Right forelimb (tissue), 1 donor: ENCODE data around the gene REXO5.

Experiments
- DNase-seq: peaks from one replicate; pipeline ENCODE4 v3.0.0-alpha.2; 2018

Gene REXO5

DNA sequence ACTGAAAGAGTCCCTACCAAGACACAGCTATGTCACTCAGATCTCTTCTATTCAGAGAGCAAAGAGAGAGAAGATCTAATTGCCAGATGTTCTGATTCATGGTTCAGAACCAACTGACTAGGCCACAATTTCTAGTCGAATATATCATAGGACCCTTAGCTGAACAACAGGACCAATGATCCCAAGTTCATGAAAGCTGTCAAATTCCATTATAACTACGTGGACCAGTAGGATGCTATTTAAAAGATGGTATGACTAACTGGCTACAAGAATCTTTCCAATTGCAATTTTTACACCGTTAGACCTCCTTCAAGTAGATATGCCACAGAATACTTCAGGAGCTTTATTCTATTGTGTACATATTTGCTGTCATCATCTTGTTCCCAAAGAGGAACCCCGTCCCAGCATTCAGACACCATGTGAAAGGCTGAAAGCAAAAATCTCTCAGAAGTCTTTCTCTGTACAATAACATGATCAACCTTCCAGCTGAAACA lies 67.8 kb downstream of the REXO5 start:
- DNase-seq = no peak

DNA sequence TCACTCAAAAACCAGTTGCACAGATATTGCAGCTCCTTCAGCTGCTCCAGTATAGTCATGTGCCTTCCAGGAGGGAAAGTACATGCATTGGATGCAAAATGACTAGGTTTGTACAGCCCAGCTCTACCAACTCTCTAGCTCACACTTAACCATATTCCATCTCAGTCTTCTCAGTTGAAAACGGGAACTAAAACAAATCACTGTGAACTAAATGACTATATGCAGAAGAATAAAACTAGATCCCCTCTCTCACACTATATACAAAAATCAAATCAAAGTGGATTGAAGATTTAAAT lies 69.0 kb downstream of the REXO5 start:
- no peak for DNase-seq

DNA sequence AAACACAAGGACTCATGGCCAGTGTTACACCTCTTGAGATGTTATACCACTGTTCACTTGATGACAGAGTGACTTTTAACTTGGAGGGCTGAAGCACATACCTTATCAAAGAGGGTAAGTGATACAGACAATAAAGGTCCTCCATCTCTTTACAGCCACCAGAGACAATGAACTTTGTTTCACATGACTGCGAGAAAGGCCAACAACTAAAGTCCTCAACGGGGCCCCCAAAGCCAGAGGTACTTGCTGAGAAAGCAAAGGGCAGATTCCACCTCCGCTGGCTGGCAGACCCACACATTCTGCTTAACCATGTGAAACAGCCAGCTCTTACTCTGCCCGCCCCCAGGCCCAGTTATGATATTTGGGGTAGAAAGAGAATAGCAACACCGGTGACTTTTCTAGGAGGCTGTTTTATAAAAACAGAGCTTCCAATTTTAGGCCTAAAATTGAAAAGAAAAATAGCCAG lies 72.4 kb downstream of the REXO5 start:
- no peak for DNase-seq

DNA sequence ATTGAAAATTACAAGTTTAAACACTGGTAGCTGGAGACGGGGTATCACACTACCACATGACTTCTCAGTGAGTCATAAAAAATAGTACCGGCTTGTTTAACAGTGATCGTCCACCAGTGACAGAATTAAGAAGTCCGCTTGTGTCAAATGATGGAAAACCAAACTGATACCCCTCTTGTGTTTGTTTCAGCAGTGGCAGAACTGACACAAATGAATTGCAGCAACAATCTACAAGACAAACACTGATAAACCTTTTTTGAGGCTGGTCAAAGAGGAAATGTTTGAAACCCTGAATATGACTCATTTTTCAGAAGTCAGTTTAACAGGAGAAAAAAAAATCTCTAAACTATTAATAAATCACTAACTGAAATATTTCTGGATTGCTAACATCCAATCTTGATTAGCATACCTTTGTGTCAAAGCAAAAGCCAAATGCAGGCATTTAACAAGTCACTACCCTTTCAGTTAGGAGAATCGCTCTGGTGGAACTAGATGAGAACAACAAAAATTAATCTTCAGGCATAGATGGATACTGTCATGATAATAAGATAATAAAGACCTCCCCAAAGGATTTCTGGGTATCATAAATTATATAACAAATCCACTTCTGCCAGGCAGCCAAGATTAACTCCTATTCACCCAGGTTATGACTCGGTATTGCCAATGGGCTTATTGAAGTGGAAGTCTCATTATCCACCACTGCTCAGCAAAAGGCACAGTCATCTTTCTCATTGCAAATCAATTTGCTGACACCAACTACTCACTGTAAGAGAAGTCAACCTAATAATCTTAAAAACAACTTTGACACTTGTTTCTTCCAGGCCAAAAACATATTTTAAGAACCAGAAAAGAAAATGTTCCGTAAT lies 73.1 kb downstream of the REXO5 start:
- no peak for DNase-seq

DNA sequence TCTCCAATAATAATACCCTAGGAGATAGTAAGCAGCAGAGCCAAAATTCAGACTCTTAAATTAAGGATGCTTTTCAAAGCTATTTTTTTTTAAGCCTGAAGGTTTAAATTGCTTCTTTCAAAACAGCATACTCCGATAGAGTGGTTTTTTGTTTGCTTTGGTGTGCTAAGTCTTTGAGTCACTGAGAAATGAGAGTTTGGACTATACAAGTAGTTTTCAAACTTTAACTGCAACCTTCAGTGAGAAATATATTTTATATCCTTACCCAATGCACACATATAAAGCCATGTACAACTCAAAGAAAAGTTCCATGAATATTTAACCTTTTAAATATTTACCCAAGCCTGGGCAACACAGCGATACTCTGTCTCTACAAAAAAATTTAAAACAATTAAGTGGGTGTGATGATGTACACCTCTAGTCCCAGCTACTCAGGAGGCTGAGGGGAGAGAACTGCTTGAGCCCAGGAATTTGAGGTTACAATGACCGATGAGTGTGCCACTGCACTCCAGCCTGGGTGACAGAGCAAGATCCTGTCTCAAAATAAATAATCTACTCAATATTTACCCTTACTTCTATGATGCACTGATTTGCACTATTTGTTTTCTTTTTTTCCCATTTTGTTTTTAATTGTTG lies 74.7 kb downstream of the REXO5 start:
- DNase-seq = no peak

DNA sequence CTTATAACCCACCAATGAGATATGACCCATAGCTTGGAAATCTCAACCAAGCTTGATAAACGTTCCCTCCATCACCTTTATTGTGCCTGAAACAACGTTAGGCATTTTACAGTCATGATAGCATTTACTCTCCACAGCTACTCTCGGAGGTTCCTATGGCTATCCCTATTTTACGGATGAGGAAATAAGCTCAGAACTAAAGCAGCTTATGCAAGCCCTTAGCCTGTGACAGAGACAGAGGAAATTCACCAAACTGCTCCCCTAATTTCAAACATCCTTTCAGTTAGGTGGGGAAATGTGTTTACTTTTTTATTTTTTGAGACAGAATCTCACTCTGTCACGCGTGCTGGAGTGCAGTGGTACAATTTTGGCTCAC lies 75.2 kb downstream of the REXO5 start:
- DNase-seq = no peak

DNA sequence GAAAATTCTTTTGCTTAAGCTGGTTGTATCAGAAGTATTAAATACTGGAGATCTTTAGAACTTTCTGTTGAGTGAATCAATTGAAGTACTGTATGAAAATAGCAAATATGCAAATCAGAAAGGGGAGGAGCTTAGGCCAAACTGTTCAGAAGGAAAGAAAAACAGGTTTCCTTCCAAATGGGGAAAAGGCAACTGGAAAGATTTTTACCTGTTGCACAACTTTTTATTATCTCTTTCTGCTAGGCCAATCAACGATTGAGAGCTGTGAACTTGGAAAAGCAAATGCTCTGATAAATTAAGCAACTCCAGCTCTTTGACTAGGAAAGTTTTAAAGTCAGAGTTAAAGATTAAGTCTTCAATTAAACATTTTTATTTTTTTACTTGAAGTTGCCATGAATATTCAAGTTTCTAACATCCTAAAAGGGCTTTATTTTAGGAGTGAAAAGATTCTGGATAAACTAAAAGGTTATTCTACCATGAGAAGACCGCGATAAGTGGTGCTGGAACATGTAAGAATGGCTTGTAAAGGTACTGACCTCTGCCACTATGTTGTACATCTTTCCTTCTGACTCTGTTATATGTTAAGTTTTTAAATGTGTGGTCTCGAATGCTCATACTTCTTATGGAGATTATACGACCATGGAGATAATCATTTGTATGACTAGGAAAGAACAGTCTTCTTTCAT lies 77.4 kb downstream of the REXO5 start:
- no peak for DNase-seq

DNA sequence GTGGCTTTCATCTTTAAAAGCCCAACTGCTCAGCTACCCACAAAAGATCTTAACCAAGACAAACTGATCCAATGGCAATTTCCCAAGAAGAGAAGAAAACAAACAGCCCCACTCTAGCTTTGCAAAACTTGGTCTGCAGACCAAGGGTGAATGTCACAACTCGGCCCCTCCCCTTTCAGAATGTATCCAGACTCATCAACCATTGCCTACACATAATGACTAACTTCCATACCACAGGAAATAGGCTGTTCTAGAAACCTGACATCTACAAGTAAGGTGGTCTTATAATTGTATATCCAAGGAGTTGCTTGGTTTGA lies 77.9 kb downstream of the REXO5 start:
- DNase-seq = no peak

DNA sequence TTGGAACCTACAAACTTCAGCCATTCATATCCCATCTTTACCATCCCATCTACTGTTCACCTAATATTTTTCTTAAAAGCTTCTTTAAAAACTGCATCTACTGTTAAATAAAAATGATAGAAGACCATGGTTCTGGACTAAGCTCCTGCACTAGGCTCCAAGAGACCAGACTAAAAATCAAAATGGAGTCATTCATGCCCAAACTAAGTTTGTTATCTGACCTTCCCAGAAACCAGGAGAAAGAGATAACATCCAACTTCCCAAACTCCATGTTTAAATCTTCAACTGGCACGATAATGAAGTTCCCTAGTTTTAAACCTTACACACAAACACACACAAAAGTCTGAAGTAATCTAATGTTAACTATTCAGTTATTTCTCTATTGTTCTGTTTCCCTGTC lies 80.0 kb downstream of the REXO5 start:
- no peak for DNase-seq

DNA sequence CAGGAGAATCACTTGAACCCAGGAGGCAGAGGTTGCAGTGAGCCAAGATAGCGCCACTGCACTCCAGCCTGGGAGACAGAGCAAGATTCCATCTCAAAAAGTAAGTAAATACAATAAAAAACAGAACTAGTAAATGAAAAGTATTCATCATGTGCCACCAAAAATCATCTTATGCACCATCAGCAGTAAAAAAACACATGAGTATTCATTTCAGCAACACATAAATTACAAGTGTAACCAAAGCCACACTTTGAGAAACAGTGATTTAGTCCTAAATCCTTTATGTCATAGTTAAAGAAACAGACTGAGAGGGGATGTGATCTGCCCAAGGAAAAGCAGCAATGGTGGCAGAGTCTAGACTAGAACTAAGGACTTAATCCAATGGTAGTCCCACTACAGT lies 80.9 kb downstream of the REXO5 start:
- no peak for DNase-seq

DNA sequence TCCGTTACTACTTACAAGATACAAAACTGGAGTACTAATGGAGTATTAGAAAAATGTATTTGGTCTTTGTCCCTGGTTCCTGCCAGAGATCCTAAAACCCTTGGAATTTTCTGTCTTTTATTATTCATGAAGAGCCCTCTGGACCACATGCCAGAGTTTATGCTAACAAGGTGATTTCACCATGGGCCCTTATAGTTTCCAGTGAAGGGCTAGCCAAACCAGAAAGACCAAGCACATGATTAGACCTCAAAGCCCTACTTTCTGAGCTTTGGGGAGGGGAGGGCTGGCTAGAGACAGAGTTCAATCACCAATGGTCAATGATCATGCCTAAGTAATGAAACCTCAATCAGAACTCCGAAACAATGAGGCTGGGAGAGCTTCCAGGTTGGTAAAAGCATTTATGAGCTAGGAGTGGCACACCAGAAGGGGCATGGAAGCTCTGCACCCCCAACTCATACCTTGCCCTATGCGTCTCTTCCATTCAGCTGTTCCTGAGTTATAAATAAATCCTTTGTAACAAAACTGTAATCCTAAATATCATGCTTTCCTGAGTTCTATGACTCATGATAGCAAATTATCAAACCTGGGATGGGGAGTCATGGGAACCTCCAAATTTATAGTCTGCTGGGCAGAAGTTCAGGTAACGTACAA lies 83.4 kb downstream of the REXO5 start:
- DNase-seq = no peak

DNA sequence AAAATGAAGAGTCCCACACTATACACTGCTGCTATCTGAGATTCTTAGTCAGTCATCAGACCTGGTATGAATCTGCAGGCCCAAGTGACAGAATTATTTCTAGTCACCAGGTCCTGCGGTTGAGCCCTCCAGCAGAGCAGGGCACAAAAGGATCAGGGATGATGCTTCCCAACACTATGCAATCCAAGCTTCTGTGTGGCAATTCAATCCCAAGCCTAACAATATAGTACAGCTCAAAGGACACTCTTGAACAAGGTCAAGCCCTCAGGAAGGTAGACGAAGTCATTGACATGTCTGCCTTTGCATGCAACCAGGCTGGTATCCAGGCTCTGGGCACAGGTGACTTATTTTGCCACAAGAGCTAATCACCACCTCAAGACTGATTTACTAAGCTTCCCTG lies 88.1 kb downstream of the REXO5 start:
- no peak for DNase-seq

DNA sequence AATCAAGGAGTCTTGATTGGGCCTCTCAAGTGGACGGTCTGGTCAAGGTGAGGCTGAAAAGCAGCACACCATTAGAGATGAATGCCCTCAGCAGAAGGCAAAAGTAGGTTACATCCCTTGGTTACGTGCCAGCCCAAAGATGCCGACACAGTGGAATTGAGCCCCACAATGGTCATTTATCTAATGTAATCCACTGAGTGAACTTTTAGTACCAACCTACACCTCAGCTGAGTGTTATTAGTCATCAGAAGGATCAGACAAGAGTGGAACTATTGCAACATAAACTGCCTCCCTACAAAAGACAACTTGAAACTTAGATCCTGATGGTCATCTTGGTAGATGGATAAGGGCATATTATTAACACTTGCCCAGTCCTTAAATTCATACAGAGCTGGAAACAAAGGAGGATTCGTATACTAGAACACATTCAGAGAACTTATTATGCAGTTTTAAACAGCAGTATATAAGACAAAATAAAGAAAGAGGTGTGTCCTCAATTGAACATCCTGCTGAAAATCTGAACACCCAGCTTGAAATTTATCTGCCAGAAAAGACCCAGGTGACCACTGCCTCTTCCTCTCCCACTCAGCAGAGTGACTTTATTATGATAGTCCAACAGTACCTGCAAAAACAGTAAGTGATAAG lies 91.0 kb downstream of the REXO5 start:
- DNase-seq = no peak

DNA sequence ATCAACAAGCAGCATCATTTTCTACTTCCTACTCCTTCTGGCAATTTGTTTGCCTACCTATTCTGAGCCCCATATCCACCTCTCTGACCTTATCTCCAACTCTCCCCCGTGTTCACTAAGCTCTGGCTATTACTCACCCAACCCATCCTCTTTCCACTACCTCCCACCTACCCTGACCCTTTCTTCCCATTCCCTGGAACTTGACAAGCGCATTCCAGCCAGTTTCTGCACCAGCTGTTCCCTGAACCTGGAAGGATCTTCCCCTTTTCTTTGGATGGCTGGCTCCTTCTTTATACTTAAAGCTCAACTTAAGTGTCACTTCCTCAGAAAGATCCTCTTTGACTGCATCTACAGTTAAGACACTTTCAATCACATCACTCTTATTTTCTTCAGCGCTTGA lies 91.6 kb downstream of the REXO5 start:
- DNase-seq = no peak

DNA sequence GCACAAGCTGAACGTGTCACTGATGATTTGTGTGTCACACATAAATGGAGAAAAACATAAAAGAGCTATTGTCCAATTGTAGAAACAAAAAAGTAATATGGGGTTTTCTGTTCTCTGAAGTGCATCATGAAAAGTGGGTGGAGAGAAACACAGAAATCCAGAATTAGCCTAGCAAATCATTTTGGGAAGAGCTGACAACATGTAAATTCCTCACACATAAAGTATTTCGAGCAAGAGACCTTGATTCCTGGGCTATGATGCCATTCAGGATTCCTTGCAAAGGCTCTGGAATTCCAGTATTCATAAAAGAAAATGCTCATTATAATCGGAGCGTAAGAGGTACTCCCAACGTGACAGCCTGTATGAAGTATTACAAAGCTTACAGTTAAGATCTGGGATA lies 92.7 kb downstream of the REXO5 start:
- no peak for DNase-seq
